ENCODE data around the gene ITLN1.

The ITLN1 gene

GRCh38 chr1:160853754-160854153 lies 31.2 kb downstream of the ITLN1 start:
- no peak for DNase-seq

- DNase-seq: no peak
Measured at GRCh38 chr1:160853014-160853413, 32.0 kb downstream of the ITLN1 start.

DNA sequence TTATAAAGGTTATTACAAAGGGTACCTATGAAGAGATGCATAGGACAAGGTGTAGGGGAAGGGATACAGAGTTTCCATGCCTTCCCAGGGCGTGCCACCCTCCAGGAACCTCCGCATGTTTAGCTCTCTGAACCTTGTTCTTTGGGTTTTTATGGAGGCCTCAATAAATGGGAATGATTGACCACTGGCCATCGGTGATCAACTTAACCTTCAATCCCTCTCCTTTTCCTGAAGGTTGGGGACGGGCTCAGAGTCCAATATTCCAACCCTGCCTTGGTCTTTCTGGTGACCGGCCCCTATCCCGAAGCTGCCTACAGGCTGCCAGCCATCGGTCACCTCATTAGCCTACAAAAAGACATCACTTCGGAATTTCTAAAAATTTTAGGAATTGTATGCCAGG lies 34.0 kb downstream of the ITLN1 start:
- DNase-seq: no peak

DNA sequence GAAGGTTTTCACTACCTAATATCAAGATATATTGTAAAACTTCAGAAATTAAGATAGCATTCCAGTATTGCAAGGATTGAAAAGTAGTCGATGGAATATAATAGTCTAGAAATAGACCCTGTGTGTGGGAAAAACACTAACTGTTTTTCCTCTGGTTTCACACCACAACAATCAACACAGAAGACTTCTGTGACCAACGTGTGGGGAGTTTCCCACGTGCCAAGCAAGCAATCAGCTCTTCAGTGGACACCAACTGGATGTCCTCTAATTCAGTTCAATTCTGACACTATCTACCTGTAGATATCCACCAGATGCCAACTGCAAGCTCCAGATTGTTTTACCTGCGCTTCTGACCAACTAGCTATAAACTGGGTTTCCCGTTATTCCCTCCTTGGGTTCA lies 34.4 kb downstream of the ITLN1 start:
- DNase-seq: no peak

- DNase-seq: no peak
Measured at GRCh38 chr1:160846281-160846680, 38.7 kb downstream of the ITLN1 start.

- DNase-seq: no peak
Measured at GRCh38 chr1:160844447-160845232, 40.3 kb downstream of the ITLN1 start.

DNA sequence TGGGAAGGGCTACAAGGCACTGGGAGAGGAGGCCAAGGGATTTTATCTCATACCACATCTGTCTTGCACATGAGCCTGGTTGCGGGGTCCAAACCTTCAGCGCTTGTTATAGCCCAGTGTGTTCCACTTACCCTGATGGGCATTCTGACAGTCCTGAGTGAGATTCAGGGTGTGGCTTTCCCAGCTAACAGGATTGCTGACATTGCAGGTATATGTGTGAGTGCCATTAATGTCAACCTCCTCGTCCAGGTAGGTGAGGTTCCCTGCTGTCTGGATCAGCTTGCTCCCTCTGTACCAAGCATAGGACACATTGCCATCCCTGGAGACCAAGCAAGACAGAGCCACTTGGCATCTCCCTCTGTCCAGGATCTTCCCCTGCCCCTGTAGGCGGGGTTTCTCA lies 43.9 kb downstream of the ITLN1 start:
- no peak for DNase-seq

DNA sequence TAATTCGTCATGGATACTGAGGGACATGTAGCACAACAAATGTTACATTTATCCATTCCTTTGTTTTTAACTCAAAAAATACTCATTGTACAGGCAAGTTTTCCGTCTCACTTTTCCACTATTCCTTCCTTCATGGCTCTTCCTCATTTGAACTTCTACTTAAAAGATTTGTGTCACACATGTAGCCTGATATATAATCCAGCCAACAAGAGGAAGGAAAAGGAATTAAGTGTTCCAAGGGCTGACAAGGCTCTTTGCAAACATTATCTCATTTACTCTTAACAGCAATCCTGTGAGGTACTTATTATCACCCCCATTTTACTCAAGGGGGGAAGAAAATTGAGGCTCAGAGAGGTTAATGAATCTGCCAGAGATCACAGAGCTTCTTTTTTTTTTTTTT lies 45.2 kb downstream of the ITLN1 start:
- DNase-seq: no peak

DNA sequence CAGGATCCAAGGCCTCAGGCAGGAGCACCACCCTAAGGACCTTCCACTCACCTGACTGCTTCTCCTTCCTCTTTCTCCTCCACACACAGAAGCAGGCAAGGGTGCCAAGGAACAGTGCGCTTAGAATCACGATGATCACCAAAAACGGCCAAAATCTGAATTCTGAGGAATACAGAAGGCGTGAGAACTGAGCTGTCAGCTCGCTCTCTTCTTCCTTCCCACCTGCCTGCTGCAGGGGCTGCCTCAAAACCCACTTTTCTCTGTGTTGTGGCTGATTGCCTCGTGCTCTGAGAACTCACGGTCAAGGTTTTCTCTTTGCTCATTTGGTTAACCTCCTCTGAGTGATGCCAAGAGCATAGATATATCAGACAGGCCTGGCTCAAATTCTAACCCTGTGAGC lies 46.1 kb downstream of the ITLN1 start:
- DNase-seq: no peak

GRCh38 chr1:160837558-160838205 lies 47.3 kb downstream of the ITLN1 start:
- no peak for DNase-seq

GRCh38 chr1:160836981-160837557 lies 47.9 kb downstream of the ITLN1 start:
- no peak for DNase-seq

- DNase-seq: no peak
Measured at GRCh38 chr1:160836561-160836960, 48.4 kb downstream of the ITLN1 start.

DNA sequence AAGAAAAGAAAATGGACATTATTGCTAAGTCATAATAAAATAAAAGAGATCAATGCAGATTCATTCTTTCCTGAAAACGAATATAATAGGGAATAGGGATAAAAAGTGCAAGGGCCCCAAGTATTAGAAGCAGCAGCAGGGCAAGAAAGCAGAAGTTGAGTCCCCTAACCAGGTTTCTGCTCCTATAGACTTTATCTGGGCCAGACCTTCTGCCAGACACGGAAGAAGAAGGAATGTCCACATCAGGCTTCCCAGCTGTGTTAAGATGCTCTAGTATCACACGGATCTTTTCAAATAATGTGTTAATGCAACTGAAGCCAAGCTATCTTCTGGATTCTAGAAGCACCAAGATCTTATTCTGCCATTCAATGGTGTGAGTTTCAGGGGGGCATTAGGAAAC lies 49.2 kb downstream of the ITLN1 start:
- DNase-seq: no peak

GRCh38 chr1:160834945-160835565 lies 49.9 kb downstream of the ITLN1 start:
- peak; percentile 15 for DNase-seq

GRCh38 chr1:160830321-160831153 lies 54.4 kb downstream of the ITLN1 start:
- no peak for DNase-seq

DNA sequence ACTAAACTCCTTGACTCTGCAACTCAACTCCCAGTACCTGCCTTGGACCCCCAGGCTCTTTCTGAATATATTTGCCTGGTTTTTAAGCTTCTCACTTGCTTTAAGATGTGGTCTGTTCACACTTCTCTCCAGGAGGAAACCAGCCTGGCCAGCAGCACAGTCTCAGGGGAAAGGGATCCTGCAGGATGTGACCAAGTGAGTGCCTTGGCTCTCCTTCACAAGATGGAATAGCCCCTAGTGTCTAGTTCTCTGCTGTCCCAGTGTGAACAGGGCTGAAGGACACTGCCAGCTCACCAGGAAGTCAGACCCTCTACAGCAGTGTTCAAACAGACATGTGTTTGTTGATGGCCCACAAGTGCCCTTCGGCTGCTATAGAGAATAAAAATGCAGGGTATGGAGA lies 55.2 kb downstream of the ITLN1 start:
- no peak for DNase-seq

DNA sequence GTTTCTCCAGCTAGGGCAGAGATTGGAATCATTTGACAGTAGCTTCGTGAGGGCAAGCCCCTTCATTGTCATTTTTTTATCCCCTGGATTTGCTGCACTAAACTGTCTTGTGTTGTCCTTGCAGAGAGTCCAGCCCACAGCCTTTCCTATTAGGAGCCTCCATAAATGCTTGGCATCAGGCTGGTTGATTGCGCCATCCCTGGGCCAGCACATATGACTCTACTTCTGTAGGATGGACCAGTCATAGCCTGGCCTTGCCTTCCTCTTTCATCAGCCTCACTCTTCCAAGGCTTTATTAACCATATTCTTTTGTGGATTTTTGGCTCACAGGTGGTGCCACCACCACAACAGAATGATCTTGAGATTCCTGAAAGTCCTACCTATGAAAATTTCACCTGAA lies 57.6 kb downstream of the ITLN1 start:
- DNase-seq: no peak

DNA sequence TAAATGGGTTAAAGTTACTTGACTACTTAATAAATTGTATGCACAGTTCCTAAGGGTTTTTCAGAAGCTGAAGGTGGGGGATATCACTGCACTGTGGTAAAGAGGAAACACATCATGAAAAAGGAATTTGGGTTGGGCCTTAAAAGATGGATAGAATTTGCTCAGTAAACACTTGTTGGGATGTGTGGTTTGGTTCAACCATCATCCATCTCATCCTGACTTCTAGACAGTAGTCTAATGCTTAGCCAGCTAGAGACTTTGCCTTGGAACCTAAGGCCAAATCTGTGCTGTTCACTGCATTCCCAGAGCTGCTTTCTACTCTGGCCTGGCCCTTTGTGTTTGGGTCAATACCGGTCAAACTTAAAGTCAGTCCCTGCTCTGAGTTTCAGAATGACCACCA lies 58.4 kb downstream of the ITLN1 start:
- DNase-seq: no peak

All from NCI-H1694 treated with DMSO at 0.1 percent for 48 hours (cell line).